HEK293 (cell line): Measurements from ENCODE around the gene PPP2R2D.

ENCODE experiments used
- CTCF ChIP-seq: fragments of 450-650 bp; formaldehyde crosslinking; IDR thresholded peaks from 2 replicates; pipeline ENCODE4 v1.5.1; 2016; ENCODE audit warnings: missing biosample characterization, missing genetic modification characterization
- ELK4 ChIP-seq: IDR thresholded peaks from 2 replicates; pipeline ENCODE4 v1.6.1; 2011; ENCODE audit warnings: mild to moderate bottlenecking, low read depth, low read length, borderline replicate concordance
- KLF16 ChIP-seq: fragments of 450-650 bp; formaldehyde crosslinking; IDR thresholded peaks from 2 replicates; pipeline ENCODE4 v1.5.1; 2017; ENCODE audit warnings: missing biosample characterization, missing genetic modification characterization
- PRDM1 ChIP-seq: fragments of 450-650 bp; formaldehyde crosslinking; IDR thresholded peaks from 2 replicates; pipeline ENCODE4; 2016; ENCODE audit warnings: missing biosample characterization, missing genetic modification characterization
- TCF7L2 ChIP-seq: IDR thresholded peaks from 2 replicates; pipeline ENCODE4 v1.6.1; 2011; ENCODE audit warnings: low read depth, mild to moderate bottlenecking, inconsistent platforms, low read length, moderate library complexity, borderline replicate concordance
- ZBTB20 ChIP-seq: fragments of 450-650 bp; formaldehyde crosslinking; IDR thresholded peaks from 2 replicates; pipeline ENCODE4 v1.5.1; 2016; ENCODE audit warnings: missing biosample characterization, missing genetic modification characterization
- ZBTB21 ChIP-seq: fragments of 450-650 bp; formaldehyde crosslinking; IDR thresholded peaks from 2 replicates; pipeline ENCODE4 v1.5.1; 2017; ENCODE audit warnings: missing biosample characterization, missing genetic modification characterization
- ZBTB8A ChIP-seq: fragments of 450-650 bp; formaldehyde crosslinking; IDR thresholded peaks from 2 replicates; pipeline ENCODE4 v1.5.1; 2016; ENCODE audit warnings: missing biosample characterization, missing genetic modification characterization
- ZNF626 ChIP-seq: fragments of 450-650 bp; sonication (Bioruptor Pico); formaldehyde crosslinking; IDR thresholded peaks from 2 replicates; pipeline ENCODE4 v1.5.1; 2018; ENCODE audit warnings: missing biosample characterization, missing genetic modification characterization, inconsistent platforms
- ZNF768 ChIP-seq: fragments of 450-650 bp; formaldehyde crosslinking; IDR thresholded peaks from 2 replicates; pipeline ENCODE4 v1.5.1; 2018; ENCODE audit warnings: missing biosample characterization, mild to moderate bottlenecking, missing genetic modification characterization
- ZNF830 ChIP-seq: fragments of 450-650 bp; IDR thresholded peaks from 2 replicates; pipeline ENCODE4 v1.5.0; 2018; ENCODE audit warnings: missing biosample characterization, missing genetic modification characterization, low read depth, mild to moderate bottlenecking, moderate library complexity
- ZSCAN5A ChIP-seq: fragments of 450-650 bp; formaldehyde crosslinking; IDR thresholded peaks from 2 replicates; pipeline ENCODE4 v1.5.1; 2016; ENCODE audit warnings: missing biosample characterization, missing genetic modification characterization

- no peak for TF ChIP-seq PRDM1 (tag by site-specific recombination)
- TF ChIP-seq CTCF (tag by site-specific recombination) = no peak
- TF ChIP-seq ZSCAN5A (tag by site-specific recombination) = no peak
- TF ChIP-seq ZNF830 (tag by site-specific recombination) = no peak
- no peak for TF ChIP-seq KLF16 (tag by site-specific recombination)
- TF ChIP-seq ZBTB21 (tag by site-specific recombination) = no peak
- TF ChIP-seq ZBTB20 (tag by site-specific recombination) = no peak
- no peak for TF ChIP-seq ZNF626 (tag by site-specific recombination)
- TF ChIP-seq TCF7L2 = no peak
- no peak for TF ChIP-seq ZBTB8A (tag by site-specific recombination)
- no peak for TF ChIP-seq ELK4
- no peak for TF ChIP-seq ZNF768 (tag by site-specific recombination)
These were observed 39.9 kb upstream of the PPP2R2D start for GRCh38 chr10:131860806-131861440.
